ENCODE data around the gene HIRA. TPM values are rescaled to one million over a fixed set of nuclear protein-coding genes. Genes with fewer than 3 reads are reported as not detected.
A peak's percentile ranks its signal among the peaks of the same experiment; 100 is the strongest.

HIRA gene
- total and polyA plus RNA-seq, 9 of the 15 experiments (the other 6 are each of a cell fraction or from before 2014, with no cell fraction given), result 0.96 to 132 (median 58.4) TPM

GRCh38 chr22:19410941-19411689 lies 20.4 kb downstream of the HIRA start:
- FAIRE-seq, result no peak
- ChIA-PET POLR2A (interaction anchor here (0.7 to 14.3 kb wide), 12 partner anchors 13 to 648 kb away, joined by 3 to 245 read pairs (median 4); partner anchors contain the start of gene MRPL40), CTCF (ENCODE audit: low intra/inter-chr PET ratio) (no interaction called here)
- DNase-seq (ENCODE audit: extremely low read depth in 1 of 4, low spot score in 3 of 4), result no peak
- Histone ChIP-seq H2AFZ (ENCODE audit: low read depth, low read length) (no peak overlapping the region), H3K4me3 (no peak overlapping the region), H4K20me1 (replicated peaks; ENCODE audit: control insufficient read depth, insufficient read depth, low read length) (peaks cover 44% of the 10 kb centered on the region), H3K4me1 (replicated peaks in 1 of 2; ENCODE audit: control insufficient read depth in 2 of 2, insufficient read depth in 2 of 2, low read length in 2 of 2) (peaks cover 14 to 15% of the 10 kb centered on the region in 2 experiments; a peak in 4 of 5 replicates), H3K27me3 (ENCODE audit: control insufficient read depth in 2 of 2, insufficient read depth in 2 of 2, low read length in 2 of 2) (no peaks in the 10 kb centered on the region), H3K4me2 (ENCODE audit: insufficient read depth, low read length) (no peak overlapping the region), H3K9me3 (replicated peaks; ENCODE audit: control insufficient read depth, insufficient read depth, low read depth, low read length) (no peaks in the 10 kb centered on the region), H3K27ac (ENCODE audit: extremely low read depth, low read depth, low read length) (no peak overlapping the region), H3K79me2 (ENCODE audit: control insufficient read depth, insufficient read depth, low read length) (peaks cover 76% of the 10 kb centered on the region), H3K9ac (ENCODE audit: insufficient read depth in 1 of 2, low read depth in 2 of 2, low read length in 2 of 2) (no peak overlapping the region), H3K36me3 (ENCODE audit: control insufficient read depth, insufficient read depth, low read length) (peaks cover 83% of the 10 kb centered on the region), H3K9me1 (ENCODE audit: control insufficient read depth, insufficient read depth, low read length) (peaks cover 24% of the 10 kb centered on the region)
- intact Hi-C loops (cut with micrococcal nuclease) (loop anchor here (10.0 kb wide), 1 partner anchor 614 kb away; the partner anchor contains the start of gene TANGO2), in situ Hi-C loops (cut with MboI) (no loop called here)
- ATAC-seq, result no peak
- 89% methylated on average over 6 of the region's 6 CpGs for WGBS (ENCODE audit: insufficient coverage, low coverage, missing lambda C conversion rate)
- no TSS peak for BruUV-seq (replicated peaks)
- TF ChIP-seq, protein P1, sequence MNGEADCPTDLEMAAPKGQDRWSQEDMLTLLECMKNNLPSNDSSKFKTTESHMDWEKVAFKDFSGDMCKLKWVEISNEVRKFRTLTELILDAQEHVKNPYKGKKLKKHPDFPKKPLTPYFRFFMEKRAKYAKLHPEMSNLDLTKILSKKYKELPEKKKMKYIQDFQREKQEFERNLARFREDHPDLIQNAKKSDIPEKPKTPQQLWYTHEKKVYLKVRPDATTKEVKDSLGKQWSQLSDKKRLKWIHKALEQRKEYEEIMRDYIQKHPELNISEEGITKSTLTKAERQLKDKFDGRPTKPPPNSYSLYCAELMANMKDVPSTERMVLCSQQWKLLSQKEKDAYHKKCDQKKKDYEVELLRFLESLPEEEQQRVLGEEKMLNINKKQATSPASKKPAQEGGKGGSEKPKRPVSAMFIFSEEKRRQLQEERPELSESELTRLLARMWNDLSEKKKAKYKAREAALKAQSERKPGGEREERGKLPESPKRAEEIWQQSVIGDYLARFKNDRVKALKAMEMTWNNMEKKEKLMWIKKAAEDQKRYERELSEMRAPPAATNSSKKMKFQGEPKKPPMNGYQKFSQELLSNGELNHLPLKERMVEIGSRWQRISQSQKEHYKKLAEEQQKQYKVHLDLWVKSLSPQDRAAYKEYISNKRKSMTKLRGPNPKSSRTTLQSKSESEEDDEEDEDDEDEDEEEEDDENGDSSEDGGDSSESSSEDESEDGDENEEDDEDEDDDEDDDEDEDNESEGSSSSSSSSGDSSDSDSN (IDR thresholded peaks at IDR 0.05; ENCODE audit: borderline replicate concordance in 1 of 2, low read depth in 2 of 2, low read length in 2 of 2), result 0 out of 4 replicates have a peak, but pooled peaks have one; percentile 19 to 38
- TF ChIP-seq KAT2B (IDR thresholded peaks at IDR 0.05; ENCODE audit: low read depth, low read length) (peak; percentile 33), SMARCB1 (IDR thresholded peaks at IDR 0.05; ENCODE audit: insufficient read length, low read depth) (no peak), BHLHE40 (IDR thresholded peaks at IDR 0.05; ENCODE audit: low read length) (0 out of 2 replicates have a peak, but pooled peaks have one; percentile 15), ZC3H4 (CRISPR knock-in tag; IDR thresholded peaks at IDR 0.05; ENCODE audit: borderline replicate concordance) (no peak), FOXA3 (CRISPR knock-in tag; conservative IDR thresholded peaks at IDR 0.05 in 1 of 2, IDR thresholded peaks at IDR 0.05 in 1 of 2) (no peak), HNRNPL (IDR thresholded peaks at IDR 0.05; ENCODE audit: low read depth, low read length) (no peak), CHD4 (IDR thresholded peaks at IDR 0.05; ENCODE audit: insufficient read depth, insufficient replicate concordance, low read depth, low read length, poor library complexity, severe bottlenecking) (no peak), CBX1 (IDR thresholded peaks at IDR 0.05; ENCODE audit: low read depth) (no peak)
- TF ChIP-seq, protein P2, sequence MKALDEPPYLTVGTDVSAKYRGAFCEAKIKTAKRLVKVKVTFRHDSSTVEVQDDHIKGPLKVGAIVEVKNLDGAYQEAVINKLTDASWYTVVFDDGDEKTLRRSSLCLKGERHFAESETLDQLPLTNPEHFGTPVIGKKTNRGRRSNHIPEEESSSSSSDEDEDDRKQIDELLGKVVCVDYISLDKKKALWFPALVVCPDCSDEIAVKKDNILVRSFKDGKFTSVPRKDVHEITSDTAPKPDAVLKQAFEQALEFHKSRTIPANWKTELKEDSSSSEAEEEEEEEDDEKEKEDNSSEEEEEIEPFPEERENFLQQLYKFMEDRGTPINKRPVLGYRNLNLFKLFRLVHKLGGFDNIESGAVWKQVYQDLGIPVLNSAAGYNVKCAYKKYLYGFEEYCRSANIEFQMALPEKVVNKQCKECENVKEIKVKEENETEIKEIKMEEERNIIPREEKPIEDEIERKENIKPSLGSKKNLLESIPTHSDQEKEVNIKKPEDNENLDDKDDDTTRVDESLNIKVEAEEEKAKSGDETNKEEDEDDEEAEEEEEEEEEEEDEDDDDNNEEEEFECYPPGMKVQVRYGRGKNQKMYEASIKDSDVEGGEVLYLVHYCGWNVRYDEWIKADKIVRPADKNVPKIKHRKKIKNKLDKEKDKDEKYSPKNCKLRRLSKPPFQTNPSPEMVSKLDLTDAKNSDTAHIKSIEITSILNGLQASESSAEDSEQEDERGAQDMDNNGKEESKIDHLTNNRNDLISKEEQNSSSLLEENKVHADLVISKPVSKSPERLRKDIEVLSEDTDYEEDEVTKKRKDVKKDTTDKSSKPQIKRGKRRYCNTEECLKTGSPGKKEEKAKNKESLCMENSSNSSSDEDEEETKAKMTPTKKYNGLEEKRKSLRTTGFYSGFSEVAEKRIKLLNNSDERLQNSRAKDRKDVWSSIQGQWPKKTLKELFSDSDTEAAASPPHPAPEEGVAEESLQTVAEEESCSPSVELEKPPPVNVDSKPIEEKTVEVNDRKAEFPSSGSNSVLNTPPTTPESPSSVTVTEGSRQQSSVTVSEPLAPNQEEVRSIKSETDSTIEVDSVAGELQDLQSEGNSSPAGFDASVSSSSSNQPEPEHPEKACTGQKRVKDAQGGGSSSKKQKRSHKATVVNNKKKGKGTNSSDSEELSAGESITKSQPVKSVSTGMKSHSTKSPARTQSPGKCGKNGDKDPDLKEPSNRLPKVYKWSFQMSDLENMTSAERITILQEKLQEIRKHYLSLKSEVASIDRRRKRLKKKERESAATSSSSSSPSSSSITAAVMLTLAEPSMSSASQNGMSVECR (CRISPR knock-in tag; IDR thresholded peaks at IDR 0.05), result no peak
- TF ChIP-seq, protein P3, sequence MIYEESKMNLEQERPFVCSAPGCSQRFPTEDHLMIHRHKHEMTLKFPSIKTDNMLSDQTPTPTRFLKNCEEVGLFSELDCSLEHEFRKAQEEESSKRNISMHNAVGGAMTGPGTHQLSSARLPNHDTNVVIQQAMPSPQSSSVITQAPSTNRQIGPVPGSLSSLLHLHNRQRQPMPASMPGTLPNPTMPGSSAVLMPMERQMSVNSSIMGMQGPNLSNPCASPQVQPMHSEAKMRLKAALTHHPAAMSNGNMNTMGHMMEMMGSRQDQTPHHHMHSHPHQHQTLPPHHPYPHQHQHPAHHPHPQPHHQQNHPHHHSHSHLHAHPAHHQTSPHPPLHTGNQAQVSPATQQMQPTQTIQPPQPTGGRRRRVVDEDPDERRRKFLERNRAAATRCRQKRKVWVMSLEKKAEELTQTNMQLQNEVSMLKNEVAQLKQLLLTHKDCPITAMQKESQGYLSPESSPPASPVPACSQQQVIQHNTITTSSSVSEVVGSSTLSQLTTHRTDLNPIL (CRISPR knock-in tag; IDR thresholded peaks at IDR 0.05), result no peak
